GM21825 (cell line): Measurements from ENCODE around the gene MUTYH.

Source experiments
- ATAC-seq: cut with Tn5 transposase; IDR thresholded peaks from one replicate; pipeline ENCODE4 v1.9.1; 2021; ENCODE audit warnings: mild to moderate bottlenecking, moderate library complexity; ENCODE audit not compliant: unreplicated experiment

MUTYH gene

GRCh38 chr1:45351508-45351907, 11.3 kb upstream of the MUTYH start:
- no peak for ATAC-seq

- no peak for ATAC-seq
Observed at GRCh38 chr1:45348966-45349677, 8.9 kb upstream of the MUTYH start.

GRCh38 chr1:45348609-45348965, 8.3 kb upstream of the MUTYH start:
- no peak for ATAC-seq

- ATAC-seq = no peak
Observed at GRCh38 chr1:45348020-45348419, 7.8 kb upstream of the MUTYH start.

GRCh38 chr1:45346473-45346872, 6.2 kb upstream of the MUTYH start:
- no peak for ATAC-seq

- no peak for ATAC-seq
Observed at GRCh38 chr1:45345014-45345413, 4.8 kb upstream of the MUTYH start.

- no peak for ATAC-seq
Observed at GRCh38 chr1:45344499-45344898, 4.3 kb upstream of the MUTYH start.

GRCh38 chr1:45340816-45341466, 701 bp upstream of the MUTYH start:
- no peak for ATAC-seq

- ATAC-seq = no peak
Observed at GRCh38 chr1:45337630-45338325, 2.5 kb downstream of the MUTYH start.

GRCh38 chr1:45335855-45336324, 4.3 kb downstream of the MUTYH start:
- ATAC-seq = no peak

- no peak for ATAC-seq
Observed at GRCh38 chr1:45334308-45335245, 5.7 kb downstream of the MUTYH start.

GRCh38 chr1:45332346-45332720, 7.9 kb downstream of the MUTYH start:
- ATAC-seq = no peak

- no peak for ATAC-seq
Observed at GRCh38 chr1:45331436-45332345, 8.5 kb downstream of the MUTYH start.

GRCh38 chr1:45329445-45329844, 10.8 kb downstream of the MUTYH start:
- ATAC-seq = no peak

GRCh38 chr1:45328680-45329079, 11.6 kb downstream of the MUTYH start:
- no peak for ATAC-seq

- no peak for ATAC-seq
Observed at GRCh38 chr1:45327644-45328515, 12.4 kb downstream of the MUTYH start.

GRCh38 chr1:45326627-45327623, 13.3 kb downstream of the MUTYH start, which contains the start of gene HPDL:
HPDL (plus strand) TSS chr1:45326895; CDS start chr1:45327149, 254 bp downstream.
- no peak for ATAC-seq
